ENCODE results near the gene STK4.

DNA sequence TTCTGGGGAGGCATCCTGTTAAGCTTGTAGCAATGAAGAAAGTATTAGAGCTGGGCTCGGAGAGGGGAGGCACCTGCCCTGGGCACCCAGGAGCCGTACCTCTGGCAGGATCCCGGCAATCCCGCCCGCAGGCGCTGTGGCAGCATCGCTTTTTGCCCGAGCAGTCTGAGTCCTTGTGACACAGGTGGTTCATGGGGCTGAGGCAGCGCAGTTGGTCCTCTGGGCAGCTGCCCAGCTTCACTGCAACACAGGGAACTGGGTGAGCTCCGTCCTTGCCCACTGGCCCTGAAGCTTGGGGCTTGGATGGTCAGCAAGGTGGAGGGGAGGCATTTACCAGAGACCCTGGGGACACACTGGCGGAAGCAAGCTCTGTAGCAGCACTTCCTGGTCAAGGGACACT, 144.0 kb downstream of the STK4 start:
- TF ChIP-seq, protein P1, sequence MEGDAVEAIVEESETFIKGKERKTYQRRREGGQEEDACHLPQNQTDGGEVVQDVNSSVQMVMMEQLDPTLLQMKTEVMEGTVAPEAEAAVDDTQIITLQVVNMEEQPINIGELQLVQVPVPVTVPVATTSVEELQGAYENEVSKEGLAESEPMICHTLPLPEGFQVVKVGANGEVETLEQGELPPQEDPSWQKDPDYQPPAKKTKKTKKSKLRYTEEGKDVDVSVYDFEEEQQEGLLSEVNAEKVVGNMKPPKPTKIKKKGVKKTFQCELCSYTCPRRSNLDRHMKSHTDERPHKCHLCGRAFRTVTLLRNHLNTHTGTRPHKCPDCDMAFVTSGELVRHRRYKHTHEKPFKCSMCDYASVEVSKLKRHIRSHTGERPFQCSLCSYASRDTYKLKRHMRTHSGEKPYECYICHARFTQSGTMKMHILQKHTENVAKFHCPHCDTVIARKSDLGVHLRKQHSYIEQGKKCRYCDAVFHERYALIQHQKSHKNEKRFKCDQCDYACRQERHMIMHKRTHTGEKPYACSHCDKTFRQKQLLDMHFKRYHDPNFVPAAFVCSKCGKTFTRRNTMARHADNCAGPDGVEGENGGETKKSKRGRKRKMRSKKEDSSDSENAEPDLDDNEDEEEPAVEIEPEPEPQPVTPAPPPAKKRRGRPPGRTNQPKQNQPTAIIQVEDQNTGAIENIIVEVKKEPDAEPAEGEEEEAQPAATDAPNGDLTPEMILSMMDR (IDR thresholded peaks at IDR 0.05; ENCODE audit: insufficient read depth, low read length): no peak
- no peak for TF ChIP-seq POLR2AphosphoS5 (IDR thresholded peaks at IDR 0.05; ENCODE audit: low read depth)
- TF ChIP-seq SPI1 (IDR thresholded peaks at IDR 0.05; ENCODE audit: borderline replicate concordance, low read depth): no peak
- TF ChIP-seq REST (IDR thresholded peaks at IDR 0.05; ENCODE audit: insufficient replicate concordance, low read depth): no peak
- TF ChIP-seq GABPA (IDR thresholded peaks at IDR 0.05; ENCODE audit: low read depth): no peak

Data from HL-60 (cell line).